ENCODE results near the gene GRB14.
"Not testable (repeated sequence)": the region's sequence is repeated elsewhere in the genome, so short reads cannot be mapped to it uniquely, and the experiment has no call there.

The GRB14 gene

DNA sequence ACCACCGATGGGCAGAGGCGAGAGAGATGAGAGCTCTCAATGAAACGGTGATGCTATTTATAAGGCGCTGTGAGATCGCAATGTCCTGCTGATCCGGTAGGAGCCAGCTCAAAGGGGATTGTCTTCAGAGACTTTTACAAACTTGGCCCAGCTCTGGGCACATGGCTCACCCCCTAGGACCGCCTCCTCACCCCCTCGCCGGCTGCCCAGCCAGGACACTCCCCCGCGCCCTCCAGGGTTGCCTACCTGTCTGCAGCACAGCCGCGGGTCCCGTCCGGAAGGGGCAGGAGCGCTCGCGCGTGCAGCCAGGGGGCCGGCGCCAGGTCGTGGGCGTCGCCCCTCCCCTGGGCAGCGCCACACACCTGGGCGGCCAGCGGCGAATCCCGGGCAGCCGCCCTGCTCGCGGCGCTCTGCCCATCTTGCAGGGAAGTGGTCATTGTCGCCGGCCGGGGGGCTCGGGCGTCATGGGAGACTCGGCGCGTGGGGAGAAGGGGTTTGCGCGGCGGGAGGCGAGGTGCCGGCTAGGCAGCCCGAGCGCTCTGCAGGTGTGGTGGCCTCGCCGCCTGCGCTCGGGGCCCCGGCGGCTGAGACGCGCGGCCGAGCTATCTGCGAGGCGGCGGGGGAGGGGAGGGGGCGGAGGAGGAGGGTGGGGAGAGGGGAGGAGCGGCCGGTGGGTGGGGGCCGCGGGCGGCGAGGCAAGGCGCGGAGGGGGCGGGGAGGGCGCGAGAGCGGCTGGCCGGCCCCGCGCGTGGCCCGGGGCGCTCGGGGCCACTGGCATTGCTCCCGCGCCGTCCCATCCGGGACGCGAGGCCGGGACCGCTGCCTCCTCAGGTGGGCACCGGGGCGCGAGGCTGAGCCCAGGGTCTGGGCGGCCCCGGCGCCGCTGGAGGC, at the start of gene GRB14:
Gene GRB14, minus strand, starts transcription at position 610 of the 891 bp plus-strand sequence. Its CDS starts 173 bp downstream, at position 437.
- DNase-seq, result peak; percentile 26

DNA sequence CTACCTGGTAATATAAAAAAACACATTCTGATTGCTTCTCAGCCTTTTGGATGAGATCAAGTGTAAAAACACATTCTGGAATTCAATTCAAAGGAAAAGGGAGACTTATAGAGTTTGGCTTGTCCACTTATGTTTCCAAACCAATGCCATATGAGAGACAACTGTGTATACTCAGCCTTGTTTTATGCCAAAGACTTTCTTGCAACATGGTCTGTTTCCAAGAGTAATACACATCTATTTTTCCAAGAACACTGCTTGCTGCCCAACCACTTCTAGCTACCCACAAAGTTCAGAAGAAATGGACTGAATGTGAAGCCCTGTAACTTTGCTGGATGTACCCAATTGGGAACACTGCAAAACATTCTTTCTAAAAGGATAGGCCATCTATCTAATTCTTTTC, 48.0 kb upstream of the GRB14 start:
- DNase-seq, result no peak

DNA sequence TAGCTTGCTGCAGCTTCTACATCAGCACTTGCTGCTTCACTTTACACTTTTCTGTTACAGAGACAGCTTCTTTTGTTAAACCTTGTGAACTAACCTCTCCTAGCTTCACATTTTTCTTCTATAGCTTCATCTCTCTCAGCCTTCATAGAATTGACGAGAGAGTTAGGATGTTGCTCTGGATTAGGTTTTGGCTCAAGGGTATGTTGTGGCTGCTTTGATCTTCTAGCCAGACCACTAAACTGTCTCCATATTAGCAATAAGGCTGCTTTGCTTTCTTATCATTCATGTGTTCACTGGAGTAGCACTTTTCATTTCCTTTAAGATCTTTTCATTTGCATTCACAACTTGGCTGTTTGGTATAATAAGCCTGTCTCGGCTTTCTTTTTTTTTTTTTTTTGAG, 46.3 kb upstream of the GRB14 start:
- no peak for DNase-seq

DNA sequence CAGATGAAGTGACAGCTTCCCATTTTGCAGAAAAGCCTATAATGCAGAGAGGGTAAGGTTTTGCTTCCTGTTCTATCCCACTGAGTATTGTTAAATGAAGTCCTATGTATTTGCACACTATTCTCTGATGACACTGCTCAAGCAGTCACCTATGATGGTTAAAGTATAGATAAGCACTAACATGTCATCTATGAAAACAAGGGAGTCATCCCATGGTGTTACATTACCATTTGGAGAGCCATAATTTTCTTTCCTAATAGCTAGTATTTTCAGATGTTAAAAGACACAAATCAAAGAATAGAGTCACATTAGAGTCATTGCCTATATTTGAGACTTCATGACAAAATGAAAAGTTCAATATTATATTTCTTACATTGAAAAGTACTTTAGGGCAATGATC, 42.8 kb upstream of the GRB14 start:
- DNase-seq, result no peak

DNA sequence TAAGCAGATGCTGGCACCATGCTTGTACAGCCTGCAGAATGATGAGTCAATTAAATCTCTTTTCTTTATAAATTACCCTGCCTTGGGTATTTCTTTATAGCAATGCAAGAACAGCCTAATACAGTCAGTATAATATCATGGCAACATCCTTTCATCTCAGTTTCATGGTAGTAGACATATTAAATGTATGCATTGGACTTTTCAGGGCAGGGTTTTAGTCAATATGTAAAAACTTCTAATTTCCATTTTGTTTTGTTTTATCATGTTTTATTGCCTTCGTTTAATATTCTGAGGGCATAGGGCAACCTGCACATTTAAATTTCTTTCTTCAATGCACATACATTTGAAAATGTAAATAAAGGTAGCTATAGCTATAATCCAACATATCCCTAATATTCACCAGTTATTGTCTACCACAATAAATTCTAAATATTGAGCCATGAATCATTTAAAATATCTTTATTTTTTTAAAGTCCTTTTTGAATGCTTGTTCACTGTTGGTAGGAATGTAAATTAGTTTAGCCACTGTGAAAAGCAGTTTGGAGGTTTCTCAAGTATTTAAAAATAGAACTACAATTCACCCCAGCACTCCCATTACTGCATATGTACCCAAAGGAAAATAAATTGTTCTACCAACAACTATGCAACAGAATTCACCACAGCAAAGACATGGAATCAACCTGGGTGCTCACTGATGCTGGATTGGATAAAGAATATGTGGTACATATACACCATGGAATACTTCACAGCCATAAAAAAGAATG, 41.8 kb upstream of the GRB14 start:
- DNase-seq, result no peak

DNA sequence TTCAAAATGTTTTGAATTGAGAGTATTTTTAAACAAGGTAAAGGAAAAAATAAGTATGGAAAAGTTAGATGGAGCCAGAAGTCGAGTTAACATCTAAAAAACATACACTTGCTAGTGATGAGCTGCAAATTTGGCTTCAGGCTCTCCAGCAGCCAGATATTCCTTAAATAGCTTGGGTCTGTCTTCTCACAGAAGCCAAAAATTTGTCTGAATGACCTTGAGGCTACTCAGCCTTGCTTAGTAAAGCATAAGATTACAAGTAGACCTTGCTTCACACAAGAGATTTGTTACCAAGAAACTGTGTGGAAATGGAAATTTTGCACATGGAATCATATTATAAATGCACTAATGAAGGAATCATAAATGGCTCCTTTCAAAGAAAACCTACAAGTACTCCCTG, 40.8 kb upstream of the GRB14 start:
- DNase-seq, result no peak

DNA sequence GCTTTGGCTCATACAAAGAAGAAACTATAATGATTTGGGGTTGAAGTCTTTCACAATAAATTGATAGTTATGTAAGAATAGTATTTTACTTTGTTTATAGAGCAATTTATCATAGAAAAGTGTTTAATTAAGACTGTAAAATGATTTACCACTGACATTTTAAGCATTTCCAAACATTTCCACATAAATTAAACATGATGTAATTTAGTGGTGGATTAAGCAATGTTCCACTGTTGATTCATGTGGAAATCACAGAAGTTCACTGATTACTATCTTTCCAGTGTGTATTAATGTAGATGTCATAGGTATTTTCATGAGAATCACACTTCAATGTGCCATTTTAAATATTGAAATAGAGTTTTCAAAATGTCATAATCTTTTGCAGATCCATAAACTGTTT, 40.1 kb upstream of the GRB14 start:
- no peak for DNase-seq

DNA sequence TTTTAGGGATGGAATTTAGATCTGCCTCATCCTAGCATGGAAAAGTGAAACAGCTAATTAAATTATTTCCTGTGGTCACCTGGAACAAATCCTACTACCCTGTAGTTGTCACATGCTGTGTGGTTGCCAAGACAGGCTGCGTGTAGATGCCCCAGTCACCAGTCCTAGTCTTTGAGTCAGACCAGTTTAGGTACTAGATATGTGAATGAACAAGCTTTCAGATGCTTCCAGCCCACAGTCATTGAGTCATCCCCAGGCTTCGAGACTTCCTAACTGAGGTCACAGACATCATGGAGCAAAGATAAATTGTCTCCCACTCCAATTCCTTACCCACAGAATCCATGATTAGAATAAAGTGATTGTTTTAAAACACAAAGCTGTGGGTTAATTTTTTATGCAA, 35.8 kb upstream of the GRB14 start:
- DNase-seq, result no peak

DNA sequence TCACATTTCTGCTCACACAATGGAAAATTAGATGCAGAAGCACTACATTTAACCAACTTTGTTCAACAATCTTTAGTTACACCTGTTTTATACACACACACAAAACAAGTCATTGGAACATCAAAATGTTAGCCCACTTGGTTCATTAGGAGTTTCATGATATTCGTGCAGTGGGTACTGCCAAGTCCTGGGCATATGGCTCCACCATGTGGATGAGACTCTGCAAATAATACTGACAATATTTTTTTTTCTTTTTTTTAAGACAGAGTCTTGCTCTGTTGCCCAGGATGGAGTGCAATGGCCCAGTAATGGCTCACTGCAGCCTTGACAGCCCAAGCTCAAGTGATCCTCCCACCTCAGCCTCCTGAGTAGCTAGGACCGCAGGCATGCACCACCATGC, 34.5 kb upstream of the GRB14 start:
- DNase-seq, result no peak

DNA sequence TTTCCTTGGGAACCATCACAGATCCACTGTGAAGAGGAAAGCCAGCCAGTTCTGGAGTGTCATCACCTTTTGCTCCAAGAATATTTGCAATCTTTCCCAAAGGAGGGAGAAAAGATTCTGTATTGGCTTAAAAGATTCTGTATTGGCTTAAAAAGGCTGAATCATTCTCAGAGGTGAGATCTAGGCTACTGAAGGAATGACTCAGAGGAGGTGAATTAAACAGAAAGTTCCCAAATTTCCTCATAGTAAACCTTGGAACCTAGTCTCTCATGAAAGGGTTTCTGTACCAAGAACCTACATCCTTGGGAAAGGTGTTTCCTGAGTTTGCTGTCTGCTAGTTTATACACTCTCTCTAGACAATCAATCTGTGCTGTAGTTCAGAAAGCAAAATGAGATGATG, 34.1 kb upstream of the GRB14 start:
- DNase-seq, result no peak

DNA sequence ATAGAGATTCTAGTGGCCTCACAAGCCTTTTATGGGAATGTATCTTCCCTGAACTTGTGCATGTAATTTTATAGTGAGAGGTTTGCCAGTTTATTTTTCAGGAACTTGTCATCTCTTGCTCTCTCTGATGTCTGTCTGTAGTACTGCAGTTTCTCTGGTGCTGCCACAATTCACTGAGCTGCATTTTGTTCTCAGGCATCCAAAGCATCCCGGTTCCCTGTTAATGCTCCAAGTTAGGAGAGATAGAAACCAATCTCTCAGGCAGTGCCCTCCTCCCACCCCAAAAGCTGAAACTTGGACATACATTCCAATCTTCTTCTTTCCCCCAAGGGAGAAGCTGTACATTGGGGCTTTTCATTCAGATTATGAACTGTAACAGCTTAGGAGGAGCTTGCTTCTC, 30.1 kb upstream of the GRB14 start:
- no peak for DNase-seq

DNA sequence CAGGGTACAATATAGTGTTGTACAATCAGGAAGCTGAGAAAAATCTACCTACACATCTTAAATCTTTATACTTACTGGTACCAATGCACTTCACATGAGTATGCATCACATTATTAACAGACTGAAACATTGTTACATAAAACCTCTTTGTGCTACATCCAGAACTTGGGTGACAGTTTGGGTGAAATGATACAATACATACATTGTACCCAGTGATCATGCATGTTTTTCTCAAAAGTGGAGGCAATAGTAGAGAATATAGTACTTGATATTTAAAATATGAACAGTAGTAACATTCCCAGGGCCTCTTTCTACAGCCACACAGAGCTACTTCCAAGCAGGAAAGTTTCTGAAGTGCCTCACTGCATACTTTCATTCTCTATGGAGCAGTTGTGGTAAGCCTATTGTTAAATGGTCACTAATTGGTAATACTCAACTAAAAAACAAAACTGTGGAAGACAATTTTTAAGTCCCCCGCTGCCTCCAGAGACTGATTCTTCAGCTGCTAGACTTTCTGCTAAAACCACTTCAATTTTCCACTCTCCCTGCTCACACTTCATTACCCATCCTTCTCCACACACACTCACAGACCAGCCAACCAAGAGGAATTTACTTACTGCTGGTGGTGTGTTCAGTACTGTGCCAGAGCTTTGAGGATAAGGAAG, 22.9 kb upstream of the GRB14 start:
- DNase-seq, result no peak

DNA sequence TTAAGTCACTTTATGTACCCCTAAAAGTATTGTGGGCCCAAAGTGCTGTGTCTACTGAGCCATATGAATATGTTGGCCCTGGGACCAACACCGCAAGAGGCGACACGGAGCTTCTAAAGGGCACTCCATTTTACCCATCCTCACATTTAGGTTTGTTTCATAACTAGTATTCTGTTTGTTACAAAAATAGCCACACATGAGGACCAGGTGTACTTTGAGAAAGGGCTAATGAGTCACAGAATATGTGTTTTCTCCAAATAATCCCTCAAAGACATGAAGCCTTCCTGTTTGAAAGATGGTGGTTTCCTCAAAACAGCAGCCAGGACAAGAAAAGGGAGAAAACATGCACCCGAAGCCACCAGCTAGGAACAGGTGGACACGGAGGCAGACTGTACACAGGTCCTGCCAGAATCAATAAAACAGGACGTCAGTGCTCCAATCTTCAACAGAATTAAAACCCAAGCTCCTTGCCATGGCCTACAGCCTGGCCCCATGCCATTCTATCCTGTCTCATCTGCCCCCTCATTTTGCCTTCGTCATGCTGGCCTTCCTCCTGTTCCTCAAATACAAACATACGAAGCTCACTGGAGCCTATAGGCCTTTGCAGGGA, 21.8 kb upstream of the GRB14 start:
- no peak for DNase-seq

DNA sequence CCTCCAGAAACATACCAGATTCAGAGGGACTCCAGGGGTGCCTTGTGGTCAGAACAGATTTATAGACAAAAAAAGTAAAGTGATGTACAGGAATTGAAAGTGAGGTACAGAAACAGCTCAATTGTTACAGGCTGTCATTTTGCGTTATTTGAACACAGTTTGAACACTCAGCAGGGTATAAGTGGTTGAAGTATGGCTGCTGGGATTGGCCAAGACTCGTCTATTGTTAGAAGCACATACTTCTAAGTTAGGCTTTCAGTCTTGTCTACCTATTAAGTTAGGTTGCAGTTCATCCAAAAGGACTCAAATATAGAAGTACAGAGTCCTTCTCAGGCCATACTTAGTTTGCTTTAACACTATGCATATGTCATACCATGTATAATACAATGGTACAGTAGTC, 21.0 kb upstream of the GRB14 start:
- DNase-seq, result no peak

DNA sequence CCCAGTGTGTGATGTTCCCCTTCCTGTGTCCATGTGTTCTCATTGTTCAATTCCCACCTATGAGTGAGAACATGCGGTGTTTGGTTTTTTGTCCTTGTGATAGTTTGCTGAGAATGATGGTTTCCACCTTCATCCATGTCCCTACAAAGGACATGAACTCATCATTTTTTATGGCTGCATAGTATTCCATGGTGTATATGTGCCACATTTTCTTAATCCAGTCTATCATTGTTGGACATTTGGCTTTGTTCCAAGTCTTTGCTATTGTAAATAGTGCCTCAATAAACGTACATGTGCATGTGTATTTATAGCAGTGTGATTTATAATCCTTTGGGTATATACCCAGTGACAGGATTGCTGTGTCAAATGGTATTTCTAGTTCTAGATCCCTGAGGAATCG, 7.0 kb upstream of the GRB14 start:
- DNase-seq, result not testable (repeated sequence)

DNA sequence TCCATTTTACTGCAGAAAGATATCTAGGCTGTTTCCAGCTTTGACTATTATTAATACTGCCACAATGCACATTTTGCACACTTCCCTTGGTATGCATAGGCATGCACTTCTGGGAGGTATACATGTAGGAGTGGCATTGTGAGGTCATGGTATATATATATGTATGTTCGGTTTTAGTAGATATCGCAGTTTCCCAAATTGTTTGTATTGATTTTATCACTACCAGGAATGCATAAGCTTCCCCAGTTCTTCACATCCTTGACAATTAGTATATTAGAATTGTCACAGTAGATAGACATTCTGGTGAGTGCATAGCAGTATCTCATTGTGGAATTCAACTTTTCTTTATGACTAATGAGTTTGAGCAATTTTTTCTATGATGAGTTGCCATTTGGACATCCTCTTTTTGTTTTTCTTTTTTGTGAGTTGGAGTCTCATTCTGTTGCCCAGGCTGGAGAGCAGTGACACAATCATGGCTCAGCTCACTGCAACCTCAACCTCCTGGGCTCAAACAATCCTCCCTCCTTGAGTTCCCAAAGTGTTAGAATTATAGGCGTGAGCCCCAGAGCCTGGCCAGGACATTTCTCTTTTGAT, 4.2 kb upstream of the GRB14 start:
- DNase-seq, result no peak

DNA sequence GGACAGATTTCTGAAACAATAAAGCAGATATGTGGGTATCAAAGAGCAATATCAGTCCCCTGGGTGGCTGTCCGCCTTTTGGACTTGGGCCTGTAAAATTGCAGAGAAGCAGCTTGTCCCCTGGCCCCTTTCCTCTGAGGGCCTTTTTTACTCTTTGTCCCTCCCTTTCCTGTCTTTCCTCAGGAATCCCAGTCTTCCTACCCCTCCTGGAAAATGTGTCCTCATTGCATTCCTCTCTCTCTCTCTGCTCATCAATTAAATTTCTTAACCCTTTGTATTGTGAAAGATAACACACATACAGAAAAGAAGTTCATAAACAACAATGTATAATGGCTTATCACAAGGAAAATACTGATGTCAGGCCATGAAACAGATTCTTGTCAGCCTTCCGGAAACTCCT, 3.0 kb upstream of the GRB14 start:
- DNase-seq, result no peak

DNA sequence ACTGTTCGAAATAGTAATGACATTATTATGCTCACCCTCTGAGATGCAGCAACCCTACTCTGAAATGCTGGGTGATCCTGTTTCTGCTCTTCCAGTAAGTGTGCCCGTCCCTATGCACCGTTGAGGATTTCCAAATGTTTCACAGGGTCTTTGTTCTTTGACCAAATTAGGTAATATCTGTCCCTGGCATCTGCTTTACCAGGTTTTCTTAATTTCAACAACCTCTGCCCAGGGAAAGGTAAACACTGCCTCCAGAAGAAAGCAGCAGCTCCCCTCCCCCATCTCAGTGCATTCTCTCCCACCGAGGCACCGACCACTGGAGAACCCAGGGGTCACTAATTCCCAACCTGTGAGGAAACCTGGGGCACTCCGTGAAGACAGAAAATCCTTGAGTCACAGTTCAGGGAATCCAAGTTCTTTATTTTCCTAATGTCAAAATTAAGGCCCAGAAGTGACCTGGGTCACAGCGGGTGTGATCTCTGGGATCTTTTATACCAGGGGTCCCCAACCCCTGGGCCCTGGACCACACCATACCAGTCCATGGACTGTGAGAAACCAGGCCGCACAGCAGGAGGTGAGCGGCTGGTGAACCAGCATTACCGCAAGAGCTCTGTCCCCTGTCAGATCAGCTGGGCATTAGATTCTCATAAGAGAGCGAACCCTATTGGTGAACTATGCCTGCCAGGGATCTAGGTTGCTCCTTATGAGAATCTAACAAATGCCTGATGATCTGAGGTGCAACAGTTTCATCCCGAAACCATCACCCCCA, 1.2 kb upstream of the GRB14 start:
- no peak for DNase-seq

DNA sequence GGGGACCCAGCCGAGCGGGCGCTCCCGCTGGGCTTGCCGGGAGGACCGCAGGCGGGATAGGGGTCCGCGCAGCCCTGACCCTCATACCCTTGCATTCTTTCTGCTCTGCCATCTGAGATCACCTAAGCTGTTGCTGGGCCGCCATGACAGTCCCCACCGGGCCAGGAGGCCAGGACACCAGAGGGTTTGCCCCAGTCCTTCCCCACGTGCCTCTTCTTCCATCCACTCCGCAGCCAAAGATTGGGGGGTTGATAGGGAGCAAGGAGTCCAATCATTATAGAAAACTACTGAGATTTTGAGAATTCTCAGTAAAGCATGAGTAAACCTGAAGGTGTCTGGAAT, 453 bp upstream of the GRB14 start:
- no peak for DNase-seq

DNA sequence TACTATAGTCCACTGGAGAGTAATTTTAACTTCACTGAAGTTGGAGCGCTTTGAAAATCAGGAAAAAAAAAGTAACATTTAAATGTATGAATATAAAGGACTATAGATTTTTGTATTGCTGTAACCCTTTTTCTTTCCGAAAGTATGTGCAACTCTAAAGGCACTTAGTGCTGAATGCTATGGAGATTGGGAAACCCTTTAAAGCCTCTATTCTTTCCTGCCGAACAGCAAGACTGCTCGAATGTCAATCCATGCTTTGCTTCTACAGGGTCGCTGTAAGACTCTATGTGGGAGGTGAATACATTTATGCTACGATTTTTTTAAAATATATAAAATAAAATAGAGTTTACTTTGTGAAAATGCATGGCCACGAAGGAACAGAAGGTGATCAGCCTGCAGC, 825 bp downstream of the GRB14 start:
- no peak for DNase-seq

DNA sequence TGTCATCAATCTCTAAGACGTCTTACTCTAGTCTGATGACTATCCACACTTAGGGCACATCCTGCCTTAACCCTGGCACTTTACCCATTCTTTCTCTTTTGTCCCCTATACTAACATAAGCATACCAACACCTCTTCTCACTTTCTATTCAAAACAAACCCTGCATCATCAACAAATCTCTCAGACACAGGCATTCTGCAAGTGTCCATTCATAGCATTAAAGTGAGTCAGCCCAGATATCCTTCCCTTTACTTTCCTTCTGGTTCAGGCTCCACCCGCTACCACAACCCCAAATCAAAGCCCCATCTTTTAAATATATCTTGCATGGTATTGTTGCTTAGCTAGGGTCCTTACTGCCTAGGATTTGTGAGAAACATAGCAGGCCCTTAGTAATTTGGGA, 3.8 kb downstream of the GRB14 start:
- DNase-seq, result no peak

DNA sequence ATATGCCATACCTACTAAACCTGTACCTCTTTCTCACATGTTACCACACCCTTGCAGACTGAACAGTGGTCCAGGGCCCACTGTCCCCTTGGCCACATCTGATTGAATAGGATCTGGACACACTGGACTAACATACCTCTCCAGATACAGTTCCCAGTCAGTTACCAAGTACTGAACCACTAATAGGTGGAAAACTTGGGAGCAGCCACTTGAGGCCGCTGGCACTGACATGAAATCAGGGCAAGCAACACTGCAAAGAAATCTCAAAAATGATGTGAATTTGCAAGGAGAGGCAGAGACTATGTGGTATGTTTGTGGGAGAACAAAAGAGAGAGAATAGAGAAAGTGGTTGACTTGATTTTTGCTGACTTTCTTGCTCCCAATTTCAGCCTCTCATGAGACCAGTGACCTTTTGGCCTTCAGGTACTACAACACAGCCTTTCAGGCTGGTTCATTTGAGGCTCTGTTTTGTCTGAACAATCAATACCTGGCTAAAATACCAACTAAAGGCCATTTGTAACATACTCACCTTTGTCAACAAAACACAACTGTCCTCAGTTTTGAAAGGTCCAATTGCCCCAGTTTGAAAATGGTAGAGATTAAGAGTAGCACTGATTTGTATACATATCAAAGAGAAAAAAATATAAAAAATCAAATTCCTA, 7.8 kb downstream of the GRB14 start:
- DNase-seq, result no peak
